HG02571 (cell line): Measurements from ENCODE around the gene ACP6.
"Not testable (repeated sequence)": the region's sequence is repeated elsewhere in the genome, so short reads cannot be mapped to it uniquely, and the experiment has no call there.

ENCODE experiments used
- ATAC-seq: cut with Tn5 transposase; IDR thresholded peaks from one replicate; pipeline ENCODE4 v1.9.1; 2021; ENCODE audit warnings: mild to moderate bottlenecking, moderate library complexity; ENCODE audit not compliant: unreplicated experiment

ACP6 gene

DNA sequence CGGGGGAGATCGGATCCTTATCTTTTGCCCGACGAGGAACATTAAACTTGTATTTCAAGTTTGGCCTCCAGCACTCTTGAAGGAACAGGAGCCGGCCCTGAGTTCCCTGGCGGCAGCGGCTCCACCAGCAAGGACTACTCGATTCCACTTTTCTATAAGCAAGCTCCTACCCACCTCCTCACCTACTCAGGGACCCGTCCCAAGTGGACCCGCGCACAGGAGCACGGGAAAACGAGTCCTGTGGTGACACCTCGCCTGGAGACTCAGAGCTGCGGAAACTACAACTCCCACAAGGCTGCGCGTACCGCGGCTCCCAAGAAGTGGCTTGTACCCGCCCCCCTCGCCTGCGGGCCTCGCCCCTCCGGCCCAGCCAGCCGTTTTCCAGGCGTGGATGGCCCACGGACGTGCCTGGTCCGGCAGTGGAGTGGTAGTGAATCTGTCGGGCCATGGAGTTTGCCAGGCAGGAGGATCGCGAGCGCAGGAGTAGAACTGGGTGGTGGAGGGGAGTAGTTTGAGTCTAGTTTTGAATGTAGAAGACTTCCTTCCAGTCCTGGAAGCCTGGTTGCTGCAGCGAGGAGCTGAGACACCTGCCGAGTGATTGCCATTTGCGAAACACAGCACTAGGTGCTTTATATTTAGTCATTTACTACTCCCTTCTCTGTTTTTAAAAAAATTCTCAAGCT, at the start of gene ACP6:
ACP6 (minus strand) TSS at position 206 of the 683 bp plus-strand sequence. CDS start 476 bp downstream, outside the sequence.
- ATAC-seq, result peak; percentile 95

DNA sequence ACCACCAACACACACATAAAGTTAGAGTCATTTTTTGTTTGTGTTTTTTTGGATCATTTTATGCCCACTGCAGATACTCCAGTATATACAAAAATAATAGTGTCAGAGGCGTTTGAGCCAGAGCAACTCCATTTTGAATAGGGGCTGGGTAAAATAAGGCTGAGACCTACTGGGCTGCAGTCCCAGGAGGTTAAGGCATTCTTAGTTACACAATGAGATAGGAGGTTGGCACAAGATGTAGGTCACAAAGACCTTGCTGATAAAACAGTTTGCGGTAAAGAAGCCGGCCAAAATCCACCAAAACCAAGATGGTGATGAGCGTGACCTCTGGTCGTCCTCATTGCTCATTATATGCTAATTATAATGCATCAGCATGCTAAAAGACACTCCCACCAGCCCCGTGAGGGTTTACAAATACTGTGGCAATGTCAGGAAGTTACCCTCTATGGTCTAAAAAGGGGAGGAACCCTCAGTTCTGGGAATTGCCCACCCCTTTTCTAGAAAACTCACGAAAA, 49.4 kb upstream of the ACP6 start:
- ATAC-seq, result no peak

DNA sequence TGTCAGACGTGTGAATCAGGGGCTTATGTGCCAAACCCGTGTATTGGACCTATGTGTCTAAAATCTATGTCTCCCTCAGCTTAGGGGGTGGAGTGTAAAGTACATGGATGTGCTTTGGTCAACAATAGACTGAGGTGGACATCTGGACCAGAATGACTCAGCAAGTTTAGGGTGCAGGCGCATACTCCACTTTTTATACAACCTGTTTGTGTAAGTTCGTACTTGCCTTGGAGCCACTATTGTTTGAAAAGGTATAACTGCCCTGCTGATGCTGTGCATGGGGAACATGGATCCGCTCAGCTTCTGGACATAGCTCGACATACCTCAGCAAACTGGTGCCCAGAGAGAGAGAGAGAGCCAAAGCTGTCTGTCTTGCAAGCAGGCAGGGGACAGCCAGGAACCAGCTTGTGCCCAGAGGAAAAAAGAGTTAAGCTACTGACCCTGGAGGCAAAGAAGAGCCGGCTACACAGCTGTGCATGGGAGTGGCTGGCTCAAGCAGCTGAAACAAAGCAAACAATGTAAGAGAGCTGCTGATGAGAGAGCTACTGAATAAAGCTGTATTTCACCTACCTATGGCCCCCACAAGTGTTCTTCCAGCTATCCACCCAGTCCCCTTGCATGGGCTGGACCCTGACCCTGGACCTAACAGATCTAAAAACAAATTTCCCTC, 48.8 kb upstream of the ACP6 start:
- no peak for ATAC-seq

DNA sequence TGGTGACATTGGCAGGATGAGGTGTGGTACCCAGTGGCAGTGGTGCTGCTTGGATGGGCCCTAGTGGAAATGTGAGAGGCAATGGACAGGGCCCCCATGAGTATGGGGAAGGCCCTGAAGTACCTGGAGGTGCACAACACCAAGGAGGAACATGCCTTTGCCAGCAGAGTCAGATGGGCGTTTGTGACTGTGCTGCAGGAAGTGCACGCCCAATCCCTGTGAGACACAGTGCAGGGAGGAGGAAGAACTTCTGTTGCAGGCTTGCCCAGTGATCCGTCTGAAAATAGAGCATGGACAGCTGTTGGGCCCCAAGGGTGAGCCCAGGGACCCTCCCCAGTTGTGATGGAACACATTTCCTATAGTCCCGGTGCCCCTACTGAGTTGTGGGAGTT, 47.4 kb upstream of the ACP6 start:
- ATAC-seq, result no peak

DNA sequence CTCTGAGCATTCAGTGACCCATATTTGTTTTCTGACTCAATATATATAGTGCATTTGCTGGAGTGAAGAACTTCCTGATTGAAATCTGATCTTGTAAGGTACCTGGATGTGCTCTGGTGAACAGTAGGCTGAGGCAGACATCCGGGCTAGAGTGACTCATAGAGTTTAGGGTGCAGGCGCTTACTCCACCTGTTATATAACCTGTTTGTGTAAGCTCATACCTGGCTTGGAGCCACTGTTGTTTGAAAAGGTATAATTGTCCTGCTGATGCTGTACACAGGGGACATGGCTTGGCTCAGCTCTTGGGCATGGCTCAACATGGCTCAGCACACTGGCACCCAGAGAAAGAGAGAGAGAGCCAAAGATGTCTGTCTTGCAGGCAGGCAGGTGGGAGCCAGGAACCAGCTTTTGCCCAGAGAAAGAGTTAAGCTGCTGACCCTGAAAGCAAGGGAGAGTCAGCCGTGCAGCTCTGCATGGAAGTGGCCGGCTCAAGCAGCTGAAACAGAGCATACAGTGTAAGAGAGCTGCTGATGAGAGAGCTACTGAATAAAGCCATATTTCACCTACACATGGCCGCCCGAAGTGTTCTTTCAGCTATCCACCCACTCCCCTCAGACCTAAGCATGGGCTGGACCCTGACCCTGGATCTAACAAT, 46.9 kb upstream of the ACP6 start:
- no peak for ATAC-seq

- ATAC-seq, result no peak
Measured at GRCh38 chr1:147712605-147713004, 42.3 kb upstream of the ACP6 start.

DNA sequence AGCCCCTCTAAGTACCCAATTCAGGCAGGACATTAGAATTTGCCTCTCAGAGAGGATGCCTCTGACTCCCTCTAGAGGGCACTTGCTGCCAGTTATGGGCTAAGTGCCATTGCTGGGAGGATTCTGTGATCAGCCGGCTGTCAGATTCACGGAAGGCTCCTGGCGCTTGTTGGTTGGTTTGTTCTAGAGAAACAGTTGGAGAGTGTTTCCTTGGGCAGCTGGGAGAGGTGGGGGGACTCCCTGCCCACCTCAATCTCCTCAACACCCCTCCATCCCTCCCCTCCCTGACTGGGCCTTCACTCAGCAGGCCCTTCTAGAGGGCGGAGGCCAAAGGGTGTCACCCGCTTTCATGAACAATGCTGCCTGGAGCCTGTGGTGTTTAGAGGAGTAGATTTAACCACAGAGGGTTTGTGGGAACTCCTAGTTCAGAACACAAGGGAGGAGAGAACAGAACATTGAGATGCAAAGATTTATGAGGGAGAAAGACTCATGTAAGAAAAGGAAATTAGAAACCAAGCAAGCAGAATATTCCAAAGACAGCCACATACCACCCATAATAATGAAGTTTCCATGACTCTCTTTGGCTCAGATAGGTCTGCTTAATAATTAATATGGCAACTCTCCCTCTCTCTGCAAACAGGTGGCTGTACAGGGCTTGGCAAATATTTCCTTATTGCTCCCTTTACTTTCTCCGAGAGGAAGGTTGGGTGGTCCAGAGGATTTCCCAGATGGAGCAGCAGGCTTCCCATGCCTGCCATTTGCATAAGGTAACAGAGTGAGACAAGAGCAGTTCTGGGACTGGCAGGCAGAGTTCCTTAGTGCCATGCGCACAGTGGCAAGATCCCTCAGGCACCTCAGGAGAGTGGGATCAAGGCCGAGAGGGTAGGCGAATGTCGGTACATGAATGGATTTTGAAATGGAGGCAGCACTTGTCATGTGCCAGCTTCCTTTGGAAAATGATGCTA, 30.0 kb upstream of the ACP6 start:
- ATAC-seq, result no peak

DNA sequence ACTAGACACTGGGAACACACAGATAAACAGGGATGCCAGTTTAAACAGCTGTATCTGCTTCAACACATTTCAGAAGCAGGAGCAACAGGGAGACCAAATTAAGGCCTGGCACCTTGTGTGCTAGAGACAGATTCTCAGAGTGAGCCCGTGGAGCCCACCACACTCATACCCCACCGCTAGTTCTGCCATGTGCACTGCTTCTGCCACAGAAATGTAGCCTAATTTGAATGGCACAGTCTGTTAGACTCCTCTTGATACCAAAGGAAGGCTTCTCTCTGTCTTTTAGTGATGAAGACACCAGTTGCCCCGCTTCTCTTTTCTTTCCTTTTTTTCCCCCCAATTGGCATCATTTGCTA, 29.3 kb upstream of the ACP6 start:
- ATAC-seq, result no peak

DNA sequence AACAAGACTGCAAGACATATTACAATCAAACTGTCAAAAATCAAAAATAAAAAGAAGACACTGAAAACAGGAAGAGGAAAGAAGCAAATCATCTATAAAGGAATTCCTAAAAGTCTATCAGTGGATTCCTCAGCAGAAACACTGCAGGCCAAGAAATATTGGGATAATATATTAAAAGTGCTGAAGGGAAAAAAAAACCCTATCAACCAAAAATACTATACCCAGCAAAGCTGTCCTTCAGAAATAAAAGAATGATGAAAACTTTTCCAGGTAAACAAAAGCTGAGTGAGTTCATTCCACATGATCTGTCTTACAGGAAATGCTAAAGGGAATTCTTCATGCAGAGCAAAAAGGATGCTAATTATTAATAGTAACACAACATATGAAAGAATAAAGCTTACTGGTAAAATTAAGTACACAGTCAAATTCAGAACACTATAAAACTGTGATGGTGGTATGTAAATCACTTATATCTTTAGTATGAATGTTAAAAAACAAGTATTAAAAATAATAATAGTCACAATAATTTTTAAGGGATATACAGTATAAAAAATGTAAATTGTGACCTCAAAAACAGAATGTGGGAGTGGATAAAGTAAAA, 12.9 kb upstream of the ACP6 start:
- ATAC-seq, result no peak

DNA sequence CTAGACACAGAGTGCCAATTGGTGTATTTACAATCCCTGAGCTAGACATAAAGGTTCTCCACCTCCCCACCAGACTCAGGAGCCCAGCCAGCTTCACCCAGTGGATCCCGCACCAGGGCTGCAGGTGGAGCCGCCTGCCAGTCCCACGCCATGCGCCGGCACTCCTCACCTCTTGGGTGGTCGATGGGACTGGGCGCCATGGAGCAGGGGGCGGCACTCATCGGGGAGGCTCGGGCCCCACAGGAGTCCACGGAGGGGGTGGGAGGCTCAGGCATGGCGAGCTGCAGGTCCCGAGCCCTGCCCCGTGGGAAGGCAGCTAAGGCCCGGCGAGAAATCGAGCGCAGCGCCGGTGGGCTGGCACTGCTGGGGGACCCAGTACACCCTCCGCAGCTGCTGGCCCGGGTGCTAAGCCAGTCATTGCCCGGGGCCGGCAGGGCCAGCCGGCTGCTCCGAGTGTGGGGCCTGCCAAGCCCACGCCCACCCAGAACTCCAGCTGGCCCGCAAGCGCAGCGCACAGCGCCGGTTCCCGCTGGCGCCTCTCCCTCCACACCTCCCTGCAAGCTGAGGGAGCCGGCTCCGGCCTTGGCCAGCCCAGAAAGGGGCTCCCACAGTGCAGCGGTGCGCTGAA, 10.4 kb upstream of the ACP6 start:
- ATAC-seq, result not testable (repeated sequence)

DNA sequence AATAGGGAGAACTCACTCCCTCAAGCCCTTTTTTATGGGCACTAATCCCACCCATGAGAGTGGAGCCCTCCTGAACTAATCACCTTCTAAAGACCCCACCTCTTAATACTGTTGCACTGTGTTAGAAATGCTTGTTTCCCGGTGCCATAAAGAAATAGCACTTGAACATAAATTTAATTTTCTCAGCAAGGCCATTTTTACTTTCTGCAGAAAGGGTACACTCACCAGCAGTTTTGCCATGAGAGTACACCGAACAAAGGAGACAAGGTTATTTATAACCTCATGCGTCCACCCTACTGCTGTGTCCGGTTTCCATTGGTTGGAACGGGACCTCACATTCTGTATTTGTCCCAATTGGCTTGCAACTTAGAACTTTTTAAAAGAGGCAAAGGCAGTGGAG, 7.4 kb upstream of the ACP6 start:
- not testable (repeated sequence) for ATAC-seq

DNA sequence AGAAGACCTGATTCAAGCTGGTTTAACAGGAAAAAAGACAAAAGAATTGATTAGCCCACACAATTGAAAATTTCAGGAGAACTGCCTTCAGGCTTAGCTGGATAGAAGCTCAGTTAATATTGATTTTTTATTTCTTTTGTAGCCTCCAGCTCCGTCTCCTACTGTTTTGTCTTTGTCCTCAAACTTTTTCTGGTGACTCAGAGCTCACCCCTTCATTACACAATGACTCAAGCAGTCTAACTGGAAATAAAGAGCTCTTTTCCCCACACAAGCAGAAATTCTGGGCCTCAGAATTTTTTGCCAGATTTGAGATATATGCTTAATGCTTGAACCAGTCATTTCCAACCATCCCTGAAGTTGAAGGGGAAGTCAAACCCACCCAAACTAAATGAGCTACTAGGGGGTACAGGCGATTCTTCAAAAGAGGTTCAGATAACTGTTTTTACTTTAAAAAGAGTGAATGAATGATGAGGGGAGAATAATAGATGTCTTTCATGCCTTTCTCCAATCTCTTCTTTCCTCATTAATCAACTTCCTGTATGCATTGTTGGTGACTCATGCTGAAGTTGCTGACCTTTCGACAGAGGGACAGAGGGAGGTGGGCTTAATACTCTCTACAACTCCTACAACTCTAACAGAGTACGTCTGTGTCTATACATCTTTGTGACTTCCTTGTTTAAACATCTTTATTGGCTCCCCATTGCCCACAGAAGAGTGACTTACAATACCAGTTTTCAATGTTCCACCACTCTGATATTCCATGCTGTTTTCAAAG, 6.2 kb upstream of the ACP6 start:
- no peak for ATAC-seq

DNA sequence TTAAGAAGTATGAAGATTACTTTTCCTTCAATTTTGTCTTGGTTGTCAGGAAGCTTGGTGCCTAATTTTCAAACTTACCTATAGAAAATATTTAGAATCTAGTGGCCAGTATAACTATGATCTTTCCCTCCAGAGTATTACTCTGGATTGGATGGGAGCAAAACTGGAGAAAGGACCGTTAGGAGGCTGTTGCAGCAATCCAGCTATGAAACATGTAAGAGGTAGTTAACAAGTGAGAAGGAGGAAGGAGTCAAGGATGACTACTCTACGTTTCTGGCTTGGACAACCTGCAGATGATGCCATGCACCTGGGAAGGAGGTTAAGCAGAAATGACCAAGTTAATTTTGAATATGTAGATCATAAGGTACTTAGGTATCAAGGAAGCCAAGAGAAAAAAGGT, 3.5 kb upstream of the ACP6 start:
- ATAC-seq, result no peak

GRCh38 chr1:147673406-147673805, 3.1 kb upstream of the ACP6 start:
- ATAC-seq, result no peak

DNA sequence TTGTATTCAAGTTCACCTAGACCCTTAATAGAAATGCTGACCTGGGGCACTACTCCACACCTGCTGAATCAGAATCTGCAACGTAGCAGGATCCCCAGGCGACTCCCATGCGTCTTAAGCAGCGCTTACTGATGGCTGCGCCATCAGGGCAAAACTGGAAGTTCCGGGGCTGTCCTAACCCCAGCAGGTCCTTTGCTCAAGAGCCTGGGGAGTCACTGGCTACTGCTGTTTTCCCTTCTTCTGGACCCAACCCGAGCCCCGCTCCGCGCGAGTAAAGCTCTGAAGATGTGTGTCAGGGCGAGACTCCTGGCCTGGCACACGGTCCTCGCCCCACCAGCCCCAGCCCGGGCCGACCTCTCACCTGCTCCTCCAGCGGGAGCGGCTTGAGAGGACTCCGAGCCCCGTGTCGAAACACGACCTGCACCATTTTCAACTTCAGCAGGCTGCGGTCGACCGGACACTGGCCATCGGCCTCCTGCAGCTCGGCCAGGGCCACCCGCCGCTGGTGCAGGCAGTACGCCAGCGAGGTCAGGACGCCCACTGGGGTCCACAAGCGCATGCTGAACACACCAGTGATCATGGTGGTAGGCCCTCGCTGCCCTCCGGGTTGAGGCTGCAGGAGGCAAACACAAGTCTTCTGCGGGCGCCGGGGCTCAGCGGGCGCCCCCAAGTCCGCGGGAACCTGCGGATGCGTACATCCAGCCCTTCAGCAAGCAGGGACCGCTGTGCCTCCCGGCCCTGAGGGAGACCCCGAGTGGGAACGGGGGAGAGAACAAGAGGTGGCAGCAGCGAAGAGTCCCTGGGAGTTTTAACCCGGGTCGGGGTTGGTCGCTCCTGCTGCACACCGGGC, 630 bp downstream of the ACP6 start:
- ATAC-seq, result peak; percentile 31

GRCh38 chr1:147665521-147665920, 4.8 kb downstream of the ACP6 start:
- no peak for ATAC-seq

GRCh38 chr1:147664206-147664605, 6.1 kb downstream of the ACP6 start:
- ATAC-seq, result no peak

- no peak for ATAC-seq
Measured at GRCh38 chr1:147654511-147654910, 15.8 kb downstream of the ACP6 start.
